Measurements from ENCODE around the gene BLOC1S4.
A peak's percentile ranks its signal among the peaks of the same experiment; 100 is the strongest.

BLOC1S4 gene

DNA sequence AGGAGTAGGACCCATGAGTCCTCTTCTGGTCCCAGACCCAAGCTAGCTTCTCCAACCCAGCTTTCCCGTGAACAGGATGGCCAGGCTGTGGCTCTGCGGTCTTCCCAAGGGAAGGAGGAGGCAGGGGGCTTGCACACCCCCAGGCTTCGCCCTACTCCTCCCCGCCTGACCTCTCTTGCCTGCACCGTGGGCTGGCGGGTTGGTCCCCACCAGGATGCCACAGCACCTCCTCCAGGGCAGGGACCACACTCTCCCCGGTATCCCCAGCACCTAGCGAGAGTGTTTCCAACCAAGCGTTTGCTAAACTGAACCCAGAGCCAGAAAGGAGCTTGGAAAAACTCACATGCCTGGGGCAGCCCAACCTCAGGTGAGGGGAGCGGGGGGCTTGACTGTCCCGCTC, 31.3 kb upstream of the BLOC1S4 start:
- TF ChIP-seq, protein P1, sequence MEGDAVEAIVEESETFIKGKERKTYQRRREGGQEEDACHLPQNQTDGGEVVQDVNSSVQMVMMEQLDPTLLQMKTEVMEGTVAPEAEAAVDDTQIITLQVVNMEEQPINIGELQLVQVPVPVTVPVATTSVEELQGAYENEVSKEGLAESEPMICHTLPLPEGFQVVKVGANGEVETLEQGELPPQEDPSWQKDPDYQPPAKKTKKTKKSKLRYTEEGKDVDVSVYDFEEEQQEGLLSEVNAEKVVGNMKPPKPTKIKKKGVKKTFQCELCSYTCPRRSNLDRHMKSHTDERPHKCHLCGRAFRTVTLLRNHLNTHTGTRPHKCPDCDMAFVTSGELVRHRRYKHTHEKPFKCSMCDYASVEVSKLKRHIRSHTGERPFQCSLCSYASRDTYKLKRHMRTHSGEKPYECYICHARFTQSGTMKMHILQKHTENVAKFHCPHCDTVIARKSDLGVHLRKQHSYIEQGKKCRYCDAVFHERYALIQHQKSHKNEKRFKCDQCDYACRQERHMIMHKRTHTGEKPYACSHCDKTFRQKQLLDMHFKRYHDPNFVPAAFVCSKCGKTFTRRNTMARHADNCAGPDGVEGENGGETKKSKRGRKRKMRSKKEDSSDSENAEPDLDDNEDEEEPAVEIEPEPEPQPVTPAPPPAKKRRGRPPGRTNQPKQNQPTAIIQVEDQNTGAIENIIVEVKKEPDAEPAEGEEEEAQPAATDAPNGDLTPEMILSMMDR (IDR thresholded peaks at IDR 0.05; ENCODE audit: extremely low read depth, insufficient read depth, missing control alignments) = no peak
- in situ Hi-C loops (cut with MboI; ENCODE audit: low pct_unique_long_range_greater_than_20kb, low sequenced_read_pairs, unreplicated experiment) = no loop called here
- DNase-seq (ENCODE audit: low spot score) = no peak

DNA sequence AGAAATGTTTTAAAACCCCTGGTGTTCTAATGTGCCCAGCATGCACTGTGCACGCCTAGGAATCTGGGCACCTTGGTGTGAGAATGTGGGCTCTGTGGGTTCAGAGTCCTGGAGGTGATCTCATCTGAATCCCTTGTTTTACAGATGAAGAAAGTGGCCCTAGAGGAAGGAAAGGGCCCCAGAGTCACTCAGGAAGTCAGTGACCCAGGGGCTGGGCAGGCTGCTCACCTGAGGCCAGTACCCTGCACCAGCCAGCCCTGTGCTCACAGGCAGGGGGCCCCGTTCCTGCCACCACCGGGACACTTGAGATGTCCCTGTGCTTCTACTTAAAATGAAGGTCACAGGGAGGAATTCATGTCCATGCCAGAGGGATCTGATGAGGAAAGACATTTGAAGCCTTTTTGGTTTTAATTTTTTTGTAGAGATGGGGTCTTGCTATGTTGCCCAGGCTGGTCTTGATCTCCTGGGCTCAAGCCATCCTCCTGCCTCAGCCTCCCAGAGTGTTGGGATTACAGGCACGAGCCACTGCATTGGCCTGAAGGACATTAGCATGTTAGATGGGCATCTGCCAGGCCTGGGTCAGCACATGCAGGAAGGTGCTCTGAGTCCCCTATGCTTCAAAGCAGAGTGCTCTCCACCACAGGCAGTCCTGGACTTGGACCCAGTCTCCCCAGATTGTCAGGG, 29.7 kb upstream of the BLOC1S4 start:
- in situ Hi-C loops (cut with MboI; ENCODE audit: low pct_unique_long_range_greater_than_20kb, low sequenced_read_pairs, unreplicated experiment) = no loop called here
- TF ChIP-seq, protein P1 (IDR thresholded peaks at IDR 0.05; ENCODE audit: extremely low read depth, insufficient read depth, missing control alignments) = no peak
- no peak for DNase-seq (ENCODE audit: low spot score)

- TF ChIP-seq, protein P1 (IDR thresholded peaks at IDR 0.05; ENCODE audit: extremely low read depth, insufficient read depth, missing control alignments) = no peak
- in situ Hi-C loops (cut with MboI; ENCODE audit: low pct_unique_long_range_greater_than_20kb, low sequenced_read_pairs, unreplicated experiment) = no loop called here
- no peak for DNase-seq (ENCODE audit: low spot score)
Observed at GRCh38 chr4:6687947-6688878, 27.8 kb upstream of the BLOC1S4 start.

DNA sequence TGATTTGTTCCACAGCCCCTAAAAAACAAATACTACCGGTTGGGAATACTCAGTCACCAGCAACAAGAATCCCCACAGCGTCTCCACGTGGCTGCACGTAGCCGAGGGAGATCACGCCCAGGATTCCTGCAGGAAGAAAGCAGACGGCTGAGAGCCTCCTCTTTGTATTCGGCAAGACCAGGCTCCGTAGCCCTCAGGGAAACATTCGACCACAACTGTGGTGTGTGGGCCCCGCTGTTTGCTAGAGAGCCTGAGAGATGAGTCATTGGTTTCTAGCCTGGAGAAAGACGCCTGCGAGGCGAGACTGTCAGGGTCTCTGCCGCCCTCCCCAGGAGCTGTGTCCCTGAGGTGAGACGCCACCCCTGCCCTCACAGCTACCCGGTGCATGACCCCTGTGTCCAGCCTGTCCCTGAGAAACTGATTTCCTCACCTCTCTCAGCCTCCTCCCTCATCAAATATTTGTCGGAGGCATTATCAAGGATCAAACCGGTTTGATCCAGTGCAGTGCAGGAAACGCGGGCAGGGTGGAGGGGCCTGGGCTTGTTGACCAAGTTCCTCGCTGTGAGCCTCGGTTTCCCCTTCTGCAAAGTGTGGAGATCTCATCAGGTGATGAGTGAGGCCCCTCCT, 27.0 kb upstream of the BLOC1S4 start:
- TF ChIP-seq, protein P1 (IDR thresholded peaks at IDR 0.05; ENCODE audit: extremely low read depth, insufficient read depth, missing control alignments) = no peak
- in situ Hi-C loops (cut with MboI; ENCODE audit: low pct_unique_long_range_greater_than_20kb, low sequenced_read_pairs, unreplicated experiment) = no loop called here
- peak; percentile 80 for DNase-seq (ENCODE audit: low spot score)

- in situ Hi-C loops (cut with MboI; ENCODE audit: low pct_unique_long_range_greater_than_20kb, low sequenced_read_pairs, unreplicated experiment) = no loop called here
- TF ChIP-seq, protein P1 (IDR thresholded peaks at IDR 0.05; ENCODE audit: extremely low read depth, insufficient read depth, missing control alignments) = no peak
- no peak for DNase-seq (ENCODE audit: low spot score)
Observed at GRCh38 chr4:6689506-6689960, 26.4 kb upstream of the BLOC1S4 start.

- DNase-seq (ENCODE audit: low spot score) = no peak
- TF ChIP-seq, protein P1 (IDR thresholded peaks at IDR 0.05; ENCODE audit: extremely low read depth, insufficient read depth, missing control alignments) = no peak
- in situ Hi-C loops (cut with MboI; ENCODE audit: low pct_unique_long_range_greater_than_20kb, low sequenced_read_pairs, unreplicated experiment) = no loop called here
Observed at GRCh38 chr4:6692379-6692778, 23.6 kb upstream of the BLOC1S4 start.

Data from GM13977 (cell line).